A673 (cell line): ENCODE data around the gene CDC42BPA. TPM values are rescaled to one million over a fixed set of nuclear protein-coding genes. Genes with fewer than 3 reads are reported as not detected.

Source experiments
- BruUV-seq: library from RNA; stranded (reverse); fragments of 400-500 nt; replicated peaks from 2 replicates; lab custom pipeline; 2021; lab: Mats Ljungman, UMichigan
- CTCF ChIA-PET: fragments of 300-600 bp; sonication (Branson Sonifier 250); formaldehyde crosslinking; loops from one replicate; lab custom pipeline; 2022; ENCODE audit warnings: antibody characterized with exemption; lab: Charles Lee
- POLR2A ChIA-PET: fragments of 300-600 bp; sonication (Branson Sonifier 250); formaldehyde crosslinking; loops from one replicate; lab custom pipeline; 2022; ENCODE audit warnings: antibody characterized with exemption; ENCODE audit not compliant: low non-redundant PET; lab: Charles Lee
- DNase-seq: peaks from one replicate; pipeline ENCODE4 v3.0.0-alpha.2; 2015; ENCODE audit warnings: low spot score
- H3K27ac ChIP-seq: fragments of 200-600 bp; sonication (generic); 2 replicates; pipeline ENCODE4 v1.5.1; 2016; ENCODE audit warnings: mixed run types, low read depth, mild to moderate bottlenecking, mixed read lengths, antibody characterized with exemption, low read length; ENCODE audit not compliant: poor library complexity, severe bottlenecking
- H3K27me3 ChIP-seq: fragments of 200-600 bp; sonication (generic); replicated peaks from 2 replicates; pipeline ENCODE4 v1.6.1; 2017; ENCODE audit warnings: mixed run types, low read depth, mild to moderate bottlenecking, mixed read lengths, antibody characterized with exemption, low read length; ENCODE audit not compliant: insufficient read depth, poor library complexity
- H3K36me3 ChIP-seq: fragments of 200-600 bp; sonication (generic); 2 replicates; pipeline ENCODE4 v1.6.1; 2016; ENCODE audit warnings: mixed run types, mild to moderate bottlenecking, mixed read lengths, antibody characterized with exemption, low read length; ENCODE audit not compliant: insufficient read depth, poor library complexity, severe bottlenecking
- H3K4me1 ChIP-seq: fragments of 200-600 bp; sonication (generic); 2 replicates; pipeline ENCODE4 v1.6.1; 2017; ENCODE audit warnings: mixed run types, mild to moderate bottlenecking, mixed read lengths, antibody characterized with exemption, low read length; ENCODE audit not compliant: insufficient read depth, poor library complexity, severe bottlenecking
- H3K4me3 ChIP-seq: fragments of 200-600 bp; sonication (generic); 2 replicates; pipeline ENCODE4 v1.5.1; 2016; ENCODE audit warnings: low read depth, mixed run types, mild to moderate bottlenecking, mixed read lengths, low read length; ENCODE audit not compliant: poor library complexity, severe bottlenecking
- H3K9me3 ChIP-seq: fragments of 200-600 bp; sonication (generic); 2 replicates; pipeline ENCODE4 v1.6.1; 2016; ENCODE audit warnings: mixed run types, low read depth, mild to moderate bottlenecking, mixed read lengths, antibody characterized with exemption, low read length; ENCODE audit not compliant: poor library complexity, severe bottlenecking
- CTCF ChIP-seq: fragments of 300-800, 200-600 bp; sonication (generic); conservative IDR thresholded peaks from 2 replicates; pipeline ENCODE4 v1.5.1; 2017; ENCODE audit warnings: low read depth, mild to moderate bottlenecking, antibody characterized with exemption, low read length, moderate library complexity, mixed read lengths
- EZH2 ChIP-seq: fragments of 200-600 bp; sonication (generic); IDR thresholded peaks from 2 replicates; pipeline ENCODE4 v1.6.1; 2017; ENCODE audit warnings: borderline replicate concordance, low read depth, mild to moderate bottlenecking, mixed read lengths, antibody characterized with exemption, low read length; ENCODE audit not compliant: poor library complexity, severe bottlenecking
- intact Hi-C: fragments of 100-400 bp; cut with micrococcal nuclease; formaldehyde crosslinking; loops from one replicate; pipeline ENCODE4 v1.10.0; 2022; ENCODE audit not compliant: unreplicated experiment
- total RNA-seq: library from RNA; stranded (reverse); gene quantifications from 2 replicates; pipeline ENCODE4 v1.2.3, GENCODE V29; 2021

CDC42BPA gene
- total RNA-seq, 1 experiment from 2014 or later = 21.7 TPM

- Histone ChIP-seq H3K4me3 (no peak overlapping the region), H3K27me3 (no peaks in the 10 kb centered on the region), H3K36me3 (no peaks in the 10 kb centered on the region), H3K4me1 (peaks cover 2% of the 10 kb centered on the region), H3K9me3 (no peaks in the 10 kb centered on the region), H3K27ac (no peak overlapping the region)
- POLR2A ChIA-PET = no interaction called here
- intact Hi-C loops = no loop called here
- no TSS peak for BruUV-seq
- CTCF ChIA-PET = no interaction called here
- TF ChIP-seq CTCF (no peak), EZH2 (no peak)
- no peak for DNase-seq
Measured at GRCh38 chr1:227169343-227169742, 148.9 kb downstream of the CDC42BPA start.

GRCh38 chr1:227167276-227168101 lies 150.8 kb downstream of the CDC42BPA start:
- BruUV-seq = no TSS peak
- no peak for TF ChIP-seq CTCF
- no peak for TF ChIP-seq EZH2
- H3K27ac ChIP-seq = no peak overlapping the region
- no peaks in the 10 kb centered on the region for H3K36me3 ChIP-seq
- DNase-seq = no peak
- ChIA-PET POLR2A (no interaction called here), CTCF (no interaction called here)
- H3K9me3 ChIP-seq = no peaks in the 10 kb centered on the region
- H3K4me3 ChIP-seq = no peak overlapping the region
- intact Hi-C loops = no loop called here
- H3K27me3 ChIP-seq = no peaks in the 10 kb centered on the region
- peaks cover under 1% of the 10 kb centered on the region for H3K4me1 ChIP-seq

GRCh38 chr1:227166559-227166958 lies 151.7 kb downstream of the CDC42BPA start:
- no TSS peak for BruUV-seq
- TF ChIP-seq EZH2 (no peak), CTCF (no peak)
- Histone ChIP-seq H3K9me3 (no peaks in the 10 kb centered on the region), H3K4me1 (no peaks in the 10 kb centered on the region), H3K36me3 (no peaks in the 10 kb centered on the region), H3K27ac (no peak overlapping the region), H3K4me3 (no peak overlapping the region), H3K27me3 (no peaks in the 10 kb centered on the region)
- intact Hi-C loops = no loop called here
- POLR2A ChIA-PET = no interaction called here
- CTCF ChIA-PET = no interaction called here
- DNase-seq = no peak
